ENCODE results near the gene DNAJB13. TPM values are rescaled to one million over a fixed set of nuclear protein-coding genes. Genes with fewer than 3 reads are reported as not detected.

Gene DNAJB13
- total RNA-seq, 1 donor from 2014 or later: not detected

DNA sequence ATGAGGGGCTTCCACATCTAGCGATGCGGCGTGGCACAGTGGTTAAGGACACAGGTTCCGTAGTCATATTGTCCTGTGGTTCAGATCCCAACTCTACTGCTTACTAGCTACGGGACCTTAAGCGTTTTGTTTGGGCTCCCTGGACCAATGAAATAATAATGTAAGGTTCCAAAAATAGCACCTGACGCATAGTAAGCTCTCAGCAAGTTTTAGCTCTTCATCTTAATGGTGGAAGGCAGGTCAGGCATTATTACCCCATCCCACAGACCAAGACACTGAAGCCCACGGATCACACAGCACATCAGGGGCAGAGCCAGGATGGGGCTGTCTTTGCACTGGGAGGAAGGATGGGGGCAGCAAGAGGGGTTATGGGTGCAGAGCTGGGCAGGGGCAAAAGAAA lies 13.0 kb downstream of the DNAJB13 start:
- no peak for DNase-seq (ENCODE audit: low read depth)
- TF ChIP-seq, protein P1, sequence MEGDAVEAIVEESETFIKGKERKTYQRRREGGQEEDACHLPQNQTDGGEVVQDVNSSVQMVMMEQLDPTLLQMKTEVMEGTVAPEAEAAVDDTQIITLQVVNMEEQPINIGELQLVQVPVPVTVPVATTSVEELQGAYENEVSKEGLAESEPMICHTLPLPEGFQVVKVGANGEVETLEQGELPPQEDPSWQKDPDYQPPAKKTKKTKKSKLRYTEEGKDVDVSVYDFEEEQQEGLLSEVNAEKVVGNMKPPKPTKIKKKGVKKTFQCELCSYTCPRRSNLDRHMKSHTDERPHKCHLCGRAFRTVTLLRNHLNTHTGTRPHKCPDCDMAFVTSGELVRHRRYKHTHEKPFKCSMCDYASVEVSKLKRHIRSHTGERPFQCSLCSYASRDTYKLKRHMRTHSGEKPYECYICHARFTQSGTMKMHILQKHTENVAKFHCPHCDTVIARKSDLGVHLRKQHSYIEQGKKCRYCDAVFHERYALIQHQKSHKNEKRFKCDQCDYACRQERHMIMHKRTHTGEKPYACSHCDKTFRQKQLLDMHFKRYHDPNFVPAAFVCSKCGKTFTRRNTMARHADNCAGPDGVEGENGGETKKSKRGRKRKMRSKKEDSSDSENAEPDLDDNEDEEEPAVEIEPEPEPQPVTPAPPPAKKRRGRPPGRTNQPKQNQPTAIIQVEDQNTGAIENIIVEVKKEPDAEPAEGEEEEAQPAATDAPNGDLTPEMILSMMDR (IDR thresholded peaks at IDR 0.05; ENCODE audit: insufficient read depth, low read length, poor library complexity, severe bottlenecking): no peak

DNA sequence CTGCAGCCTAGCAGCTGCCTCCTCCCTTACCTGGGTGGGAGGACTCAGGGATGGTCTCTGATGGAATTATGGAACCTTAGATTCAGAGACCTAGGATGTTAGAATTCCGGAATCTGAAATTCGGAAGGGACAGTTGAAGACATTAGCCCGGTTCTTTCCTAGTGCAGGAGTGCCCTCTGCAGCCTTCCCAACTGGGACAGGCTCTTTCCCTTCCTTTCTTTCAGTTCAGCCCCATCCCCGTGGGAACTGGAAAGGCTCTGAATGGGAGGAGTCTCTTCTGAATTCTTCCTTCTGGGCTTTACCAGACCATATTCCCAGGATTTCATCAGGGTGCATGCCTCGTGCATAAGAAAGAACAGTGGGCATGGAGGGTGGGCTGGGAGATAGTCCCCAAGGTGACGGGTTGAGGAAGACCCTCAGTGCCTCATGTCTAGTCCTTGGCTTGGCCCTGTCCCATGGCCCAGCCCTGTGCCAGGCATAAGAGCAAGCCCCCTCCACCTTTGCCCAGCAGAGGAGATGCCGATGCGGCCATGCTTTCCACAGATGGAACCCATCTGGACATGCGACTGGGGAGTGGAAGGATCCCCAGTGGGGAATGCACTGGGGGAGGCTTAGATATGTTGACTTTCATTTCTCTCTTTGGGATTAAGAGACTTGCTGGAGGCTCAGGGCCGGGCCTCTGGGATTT lies 14.4 kb downstream of the DNAJB13 start:
- TF ChIP-seq, protein P1 (IDR thresholded peaks at IDR 0.05; ENCODE audit: insufficient read depth, low read length, poor library complexity, severe bottlenecking): no peak

More for the DNA sequence above, 13.0 kb downstream of the DNAJB13 start:
- no peaks in the 10 kb centered on the region for H3K36me3 ChIP-seq (ENCODE audit: control insufficient read depth, insufficient read depth, low read length)
- H3K4me3 ChIP-seq (ENCODE audit: low read depth, low read length): no peak overlapping the region
- no peaks in the 10 kb centered on the region for H3K27me3 ChIP-seq (ENCODE audit: control insufficient read depth, insufficient read depth, low read length)

DNA sequence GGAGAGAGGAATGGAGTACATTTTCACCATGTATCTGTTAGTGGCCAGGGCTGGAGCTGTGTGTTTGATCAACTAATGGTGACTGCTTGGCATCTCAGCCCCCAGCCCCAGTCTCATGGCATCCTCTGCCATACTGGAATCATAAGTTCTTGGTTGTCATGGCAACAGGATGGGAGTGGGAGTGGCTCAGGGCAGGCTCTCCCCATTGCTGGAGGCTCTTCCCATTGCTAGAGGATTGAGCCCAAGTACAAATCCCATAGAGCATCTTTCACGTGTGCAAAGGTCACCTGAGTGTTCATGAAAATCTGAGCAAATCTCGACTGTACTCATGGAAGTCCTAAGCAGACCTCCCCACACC lies 14.9 kb downstream of the DNAJB13 start:
- Histone ChIP-seq H3K4me3 (ENCODE audit: low read depth, low read length) (no peak overlapping the region), H3K36me3 (ENCODE audit: control insufficient read depth, insufficient read depth, low read length) (no peaks in the 10 kb centered on the region), H3K27me3 (ENCODE audit: control insufficient read depth, insufficient read depth, low read length) (no peaks in the 10 kb centered on the region)
- TF ChIP-seq, protein P1 (IDR thresholded peaks at IDR 0.05; ENCODE audit: insufficient read depth, low read length, poor library complexity, severe bottlenecking): no peak
- DNase-seq (ENCODE audit: low read depth): no peak

More for the DNA sequence above, 14.4 kb downstream of the DNAJB13 start:
- no peak for DNase-seq (ENCODE audit: low read depth)
- Histone ChIP-seq H3K27me3 (ENCODE audit: control insufficient read depth, insufficient read depth, low read length) (no peaks in the 10 kb centered on the region), H3K36me3 (ENCODE audit: control insufficient read depth, insufficient read depth, low read length) (no peaks in the 10 kb centered on the region), H3K4me3 (ENCODE audit: low read depth, low read length) (no peak overlapping the region)

DNA sequence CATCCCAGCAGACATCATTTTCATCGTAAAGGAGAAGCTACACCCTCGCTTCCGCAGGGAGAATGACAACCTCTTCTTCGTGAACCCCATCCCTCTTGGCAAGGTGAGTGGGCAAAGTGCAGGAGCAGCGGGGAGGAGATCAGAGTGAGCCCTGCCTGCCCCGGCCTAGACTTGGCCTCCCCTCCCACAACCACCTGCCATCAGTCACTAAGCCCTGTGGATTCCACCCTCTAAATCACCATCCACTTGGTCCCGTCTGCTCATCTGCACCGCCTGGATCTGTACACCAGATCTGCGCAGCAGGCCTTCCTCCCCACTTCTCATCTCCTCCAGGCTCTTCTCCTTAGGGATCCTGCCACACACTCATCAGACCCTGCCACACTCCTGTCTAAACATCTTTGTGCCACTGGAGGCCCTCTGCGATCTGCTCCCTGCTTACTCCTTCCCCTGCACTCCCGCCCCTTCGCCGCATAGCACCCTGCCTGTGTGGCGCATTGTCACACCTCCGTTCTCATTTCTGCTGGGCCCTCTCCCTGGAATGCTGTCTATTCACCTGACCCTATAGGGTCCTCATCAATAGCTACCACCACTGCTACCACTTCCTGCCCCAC lies 17.6 kb downstream of the DNAJB13 start:
- H3K27me3 ChIP-seq (ENCODE audit: control insufficient read depth, insufficient read depth, low read length): no peaks in the 10 kb centered on the region
- no peaks in the 10 kb centered on the region for H3K36me3 ChIP-seq (ENCODE audit: control insufficient read depth, insufficient read depth, low read length)
- TF ChIP-seq, protein P1 (IDR thresholded peaks at IDR 0.05; ENCODE audit: insufficient read depth, low read length, poor library complexity, severe bottlenecking): no peak
- DNase-seq (ENCODE audit: low read depth): no peak
- H3K4me3 ChIP-seq (ENCODE audit: low read depth, low read length): no peak overlapping the region

DNA sequence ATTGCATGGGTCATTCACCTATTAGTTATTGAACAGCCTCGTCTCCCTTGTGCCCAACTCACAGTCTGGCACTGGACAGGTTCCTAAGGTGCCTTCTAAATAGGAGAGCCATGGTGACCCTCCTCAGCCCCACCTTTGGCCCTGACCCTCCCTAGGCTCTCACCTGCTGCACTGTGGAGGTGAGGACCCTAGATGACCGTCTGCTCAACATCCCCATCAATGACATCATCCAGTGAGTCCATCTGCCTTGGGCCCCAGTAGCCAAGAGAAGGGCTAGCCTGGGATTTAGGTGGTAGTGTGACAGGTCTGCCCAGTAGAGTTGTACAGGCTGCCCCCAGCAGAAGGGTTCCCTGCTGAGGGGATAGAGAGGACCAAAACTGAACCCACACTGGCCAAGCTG lies 18.3 kb downstream of the DNAJB13 start:
- Histone ChIP-seq H3K27me3 (ENCODE audit: control insufficient read depth, insufficient read depth, low read length) (no peaks in the 10 kb centered on the region), H3K36me3 (ENCODE audit: control insufficient read depth, insufficient read depth, low read length) (no peaks in the 10 kb centered on the region), H3K4me3 (ENCODE audit: low read depth, low read length) (no peak overlapping the region)
- TF ChIP-seq, protein P1 (IDR thresholded peaks at IDR 0.05; ENCODE audit: insufficient read depth, low read length, poor library complexity, severe bottlenecking): no peak
- DNase-seq (ENCODE audit: low read depth): no peak

Data from kidney epithelial cell (primary cell).